ENCODE results near the gene HPD. TPM values are rescaled to one million over a fixed set of nuclear protein-coding genes. Genes with fewer than 3 reads are reported as not detected.

HPD gene
- total and polyA plus RNA-seq, 2 donors (not counting 1 experiment from before 2014, with no cell fraction given), result 0.17 to 0.36 TPM

GRCh38 chr12:121799842-121800693 lies 58.6 kb downstream of the HPD start:
- Histone ChIP-seq H3K4me2 (ENCODE audit: extremely low read depth, insufficient read depth, low read length) (peak overlapping the region; percentile 90), H3K9me3 (ENCODE audit: control insufficient read depth, insufficient read depth, low read depth, low read length) (no peaks in the 10 kb centered on the region), H3K36me3 (ENCODE audit: control insufficient read depth, insufficient read depth, low read length) (peaks cover 10% of the 10 kb centered on the region), H3K27me3 (ENCODE audit: control insufficient read depth, insufficient read depth, low read length) (no peaks in the 10 kb centered on the region), H4K20me1 (ENCODE audit: control insufficient read depth, extremely low read depth, insufficient read depth, low read length) (no peaks in the 10 kb centered on the region), H3K4me3 (replicated peaks in 1 of 4; ENCODE audit: control extremely low read depth in 1 of 4, insufficient read depth in 1 of 4, low read depth in 3 of 4, low read length in 4 of 4) (peak overlapping the region; percentile 46 to 67 (median 52)), H3K79me2 (ENCODE audit: control insufficient read depth, insufficient read depth, low read length) (peaks cover 50% of the 10 kb centered on the region), H3K4me1 (ENCODE audit: control insufficient read depth, extremely low read depth, insufficient read depth, low read length) (peaks cover 35% of the 10 kb centered on the region), H2AFZ (ENCODE audit: low read length) (no peak overlapping the region), H3K9ac (ENCODE audit: insufficient read depth, low read length) (peak overlapping the region; percentile 87), H3K27ac (ENCODE audit: insufficient read depth, low read length) (peak overlapping the region; percentile 97)
- no peak for TF ChIP-seq EZH2 (IDR thresholded peaks at IDR 0.05; ENCODE audit: low read length, missing control alignments)
- TF ChIP-seq CTCF (conservative IDR thresholded peaks at IDR 0.05 in 1 of 2, IDR thresholded peaks at IDR 0.05 in 1 of 2; ENCODE audit: low read depth in 1 of 2, low read length in 2 of 2), result no peak
- DNase-seq (ENCODE audit: low read depth in 2 of 2), result peak; percentile 90 to 93

GRCh38 chr12:121799156-121799841 lies 59.4 kb downstream of the HPD start:
- peaks cover 42% of the 10 kb centered on the region for H3K79me2 ChIP-seq (ENCODE audit: control insufficient read depth, insufficient read depth, low read length)
- H3K36me3 ChIP-seq (ENCODE audit: control insufficient read depth, insufficient read depth, low read length), result peaks cover 10% of the 10 kb centered on the region
- peak overlapping the region; percentile 99 for H3K4me2 ChIP-seq (ENCODE audit: extremely low read depth, insufficient read depth, low read length)
- no peaks in the 10 kb centered on the region for H4K20me1 ChIP-seq (ENCODE audit: control insufficient read depth, extremely low read depth, insufficient read depth, low read length)
- no peaks in the 10 kb centered on the region for H3K27me3 ChIP-seq (ENCODE audit: control insufficient read depth, insufficient read depth, low read length)
- H3K27ac ChIP-seq (ENCODE audit: insufficient read depth, low read length), result peak overlapping the region; percentile 97
- H2AFZ ChIP-seq (ENCODE audit: low read length), result no peak overlapping the region
- peak overlapping the region; percentile 46 to 67 (median 52) for H3K4me3 ChIP-seq (replicated peaks in 1 of 4; ENCODE audit: control extremely low read depth in 1 of 4, insufficient read depth in 1 of 4, low read depth in 3 of 4, low read length in 4 of 4)
- peak overlapping the region; percentile 87 for H3K9ac ChIP-seq (ENCODE audit: insufficient read depth, low read length)
- peak; percentile 89 to 92 for DNase-seq (ENCODE audit: low read depth in 2 of 2)
- no peak for TF ChIP-seq CTCF (conservative IDR thresholded peaks at IDR 0.05 in 1 of 2, IDR thresholded peaks at IDR 0.05 in 1 of 2; ENCODE audit: low read depth in 1 of 2, low read length in 2 of 2)
- peaks cover 42% of the 10 kb centered on the region for H3K4me1 ChIP-seq (ENCODE audit: control insufficient read depth, extremely low read depth, insufficient read depth, low read length)
- no peaks in the 10 kb centered on the region for H3K9me3 ChIP-seq (ENCODE audit: control insufficient read depth, insufficient read depth, low read depth, low read length)

- Histone ChIP-seq H3K36me3 (ENCODE audit: control insufficient read depth, insufficient read depth, low read length) (peaks cover 10% of the 10 kb centered on the region), H3K27me3 (ENCODE audit: control insufficient read depth, insufficient read depth, low read length) (no peaks in the 10 kb centered on the region), H3K9ac (ENCODE audit: insufficient read depth, low read length) (no peak overlapping the region), H3K79me2 (ENCODE audit: control insufficient read depth, insufficient read depth, low read length) (peaks cover 42% of the 10 kb centered on the region), H4K20me1 (ENCODE audit: control insufficient read depth, extremely low read depth, insufficient read depth, low read length) (no peaks in the 10 kb centered on the region), H3K9me3 (ENCODE audit: control insufficient read depth, insufficient read depth, low read depth, low read length) (no peaks in the 10 kb centered on the region), H3K27ac (ENCODE audit: insufficient read depth, low read length) (peak overlapping the region; percentile 87), H3K4me1 (ENCODE audit: control insufficient read depth, extremely low read depth, insufficient read depth, low read length) (peaks cover 43% of the 10 kb centered on the region), H2AFZ (ENCODE audit: low read length) (no peak overlapping the region), H3K4me2 (ENCODE audit: extremely low read depth, insufficient read depth, low read length) (peak overlapping the region; percentile 99), H3K4me3 (replicated peaks in 1 of 4; ENCODE audit: control extremely low read depth in 1 of 4, insufficient read depth in 1 of 4, low read depth in 3 of 4, low read length in 4 of 4) (peak overlapping the region; percentile 31 to 67 (median 44))
- TF ChIP-seq EZH2 (IDR thresholded peaks at IDR 0.05; ENCODE audit: low read length, missing control alignments) (no peak), CTCF (conservative IDR thresholded peaks at IDR 0.05 in 1 of 2, IDR thresholded peaks at IDR 0.05 in 1 of 2; ENCODE audit: low read depth in 1 of 2, low read length in 2 of 2) (no peak)
- DNase-seq (ENCODE audit: low read depth in 2 of 2), result no peak
These were observed 59.9 kb downstream of the HPD start for GRCh38 chr12:121798787-121799155.

Data from fibroblast of lung (primary cell).